NB4 (cell line): Measurements from ENCODE around the gene TFEC.

ENCODE experiments used
- DNase-seq: peaks from one replicate; pipeline ENCODE4 v3.0.0; 2010; ENCODE audit warnings: low read depth
- H3K4me3 ChIP-seq: one replicate; pipeline ENCODE4 v1.5.1; 2011; ENCODE audit warnings: mild to moderate bottlenecking, low read depth, low read length, moderate library complexity
- MYC ChIP-seq: IDR thresholded peaks from 2 replicates; pipeline ENCODE4 v1.6.1; 2011; ENCODE audit warnings: low read depth, low read length
- POLR2A ChIP-seq: IDR thresholded peaks from 2 replicates; pipeline ENCODE4 v1.6.1; 2011; ENCODE audit warnings: mild to moderate bottlenecking; ENCODE audit not compliant: insufficient read length; ENCODE audit errors: extremely low read depth
- TF ChIP-seq, protein P1 (sequence below): IDR thresholded peaks from one replicate; pipeline ENCODE4 v1.5.1; 2012; ENCODE audit warnings: low read depth, low read length
- TF ChIP-seq, protein P2 (sequence below): IDR thresholded peaks from 2 replicates; pipeline ENCODE4 v1.6.1; 2011; ENCODE audit warnings: low read depth, low read length

TFEC gene

DNA sequence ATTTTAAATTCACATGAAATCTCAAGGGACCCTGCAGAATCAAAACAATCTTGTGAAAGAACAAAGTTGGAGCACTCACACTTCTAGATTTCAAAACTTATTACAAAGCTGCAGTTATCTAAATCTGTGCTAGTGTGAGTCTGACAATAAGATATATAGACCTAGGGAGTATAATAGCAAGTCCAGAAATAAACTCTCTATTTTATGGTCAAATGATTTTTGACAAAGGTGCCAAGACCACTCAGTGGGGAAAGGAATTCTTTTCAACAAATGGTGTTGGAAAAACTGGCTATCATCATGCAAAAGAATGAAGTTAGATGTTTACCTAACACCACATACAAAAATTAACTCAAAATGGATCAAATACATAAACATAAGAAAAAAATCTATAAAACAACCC lies 68.2 kb downstream of the TFEC start:
- TF ChIP-seq POLR2A (no peak), MYC (no peak)
- TF ChIP-seq, protein P1, sequence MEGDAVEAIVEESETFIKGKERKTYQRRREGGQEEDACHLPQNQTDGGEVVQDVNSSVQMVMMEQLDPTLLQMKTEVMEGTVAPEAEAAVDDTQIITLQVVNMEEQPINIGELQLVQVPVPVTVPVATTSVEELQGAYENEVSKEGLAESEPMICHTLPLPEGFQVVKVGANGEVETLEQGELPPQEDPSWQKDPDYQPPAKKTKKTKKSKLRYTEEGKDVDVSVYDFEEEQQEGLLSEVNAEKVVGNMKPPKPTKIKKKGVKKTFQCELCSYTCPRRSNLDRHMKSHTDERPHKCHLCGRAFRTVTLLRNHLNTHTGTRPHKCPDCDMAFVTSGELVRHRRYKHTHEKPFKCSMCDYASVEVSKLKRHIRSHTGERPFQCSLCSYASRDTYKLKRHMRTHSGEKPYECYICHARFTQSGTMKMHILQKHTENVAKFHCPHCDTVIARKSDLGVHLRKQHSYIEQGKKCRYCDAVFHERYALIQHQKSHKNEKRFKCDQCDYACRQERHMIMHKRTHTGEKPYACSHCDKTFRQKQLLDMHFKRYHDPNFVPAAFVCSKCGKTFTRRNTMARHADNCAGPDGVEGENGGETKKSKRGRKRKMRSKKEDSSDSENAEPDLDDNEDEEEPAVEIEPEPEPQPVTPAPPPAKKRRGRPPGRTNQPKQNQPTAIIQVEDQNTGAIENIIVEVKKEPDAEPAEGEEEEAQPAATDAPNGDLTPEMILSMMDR = no peak
- TF ChIP-seq, protein P2, sequence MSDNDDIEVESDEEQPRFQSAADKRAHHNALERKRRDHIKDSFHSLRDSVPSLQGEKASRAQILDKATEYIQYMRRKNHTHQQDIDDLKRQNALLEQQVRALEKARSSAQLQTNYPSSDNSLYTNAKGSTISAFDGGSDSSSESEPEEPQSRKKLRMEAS = no peak
- H3K4me3 ChIP-seq = no peak overlapping the region
- no peak for DNase-seq

DNA sequence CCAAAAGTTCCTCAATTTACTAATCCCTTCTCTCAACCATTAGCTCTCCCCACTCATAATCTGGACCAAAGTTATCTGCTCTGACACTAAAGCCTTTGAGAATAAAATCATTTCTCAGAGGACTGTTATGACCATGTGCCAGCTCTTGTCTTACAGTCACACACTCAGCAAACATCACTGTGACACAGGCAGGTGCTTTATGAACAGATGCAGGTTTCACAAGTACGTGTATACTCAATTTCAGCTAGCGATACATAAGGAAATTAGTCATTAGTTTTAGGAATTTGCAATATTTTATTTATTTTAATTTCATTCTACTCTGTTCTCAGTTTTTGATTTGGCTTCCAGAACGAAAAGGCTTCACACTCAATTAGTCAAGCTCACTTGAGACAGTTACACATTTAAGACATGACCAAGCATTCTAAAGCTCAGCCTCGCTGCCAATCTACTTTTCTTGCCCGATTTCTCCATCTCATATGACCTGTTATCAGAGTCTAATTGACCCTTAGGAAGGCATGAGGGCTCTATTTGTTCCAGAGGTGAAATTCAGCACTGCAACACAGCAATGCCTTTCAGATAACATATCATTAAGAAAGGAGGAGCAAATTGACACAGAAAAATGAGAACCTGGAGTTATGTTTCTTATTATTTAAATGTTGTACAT lies 76.8 kb downstream of the TFEC start:
- DNase-seq = no peak
- TF ChIP-seq MYC (no peak), POLR2A (no peak)
- TF ChIP-seq, protein P1 = no peak
- TF ChIP-seq, protein P2 = no peak
- H3K4me3 ChIP-seq = no peak overlapping the region

DNA sequence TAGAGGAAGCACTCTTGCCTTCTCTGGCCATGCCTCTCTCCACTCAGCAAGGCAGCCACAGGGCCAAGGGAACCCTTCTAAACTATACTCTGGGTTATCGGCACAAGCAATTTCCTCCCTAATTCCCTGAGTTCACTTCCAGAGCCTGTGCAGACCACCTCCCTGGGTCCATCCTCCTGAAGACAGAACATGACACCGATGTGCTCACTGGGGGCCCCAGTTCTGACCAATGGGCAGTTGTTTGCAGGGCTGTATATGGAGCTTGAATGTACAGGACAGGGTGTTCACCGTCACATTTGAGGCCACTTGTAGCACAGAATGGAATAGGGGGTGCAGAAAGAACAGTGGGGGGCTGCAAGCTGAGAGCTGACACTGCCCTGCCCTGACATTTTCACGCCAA lies 77.7 kb downstream of the TFEC start:
- no peak overlapping the region for H3K4me3 ChIP-seq
- no peak for DNase-seq
- TF ChIP-seq POLR2A (no peak), MYC (no peak)
- TF ChIP-seq, protein P1 = no peak
- TF ChIP-seq, protein P2 = no peak

DNA sequence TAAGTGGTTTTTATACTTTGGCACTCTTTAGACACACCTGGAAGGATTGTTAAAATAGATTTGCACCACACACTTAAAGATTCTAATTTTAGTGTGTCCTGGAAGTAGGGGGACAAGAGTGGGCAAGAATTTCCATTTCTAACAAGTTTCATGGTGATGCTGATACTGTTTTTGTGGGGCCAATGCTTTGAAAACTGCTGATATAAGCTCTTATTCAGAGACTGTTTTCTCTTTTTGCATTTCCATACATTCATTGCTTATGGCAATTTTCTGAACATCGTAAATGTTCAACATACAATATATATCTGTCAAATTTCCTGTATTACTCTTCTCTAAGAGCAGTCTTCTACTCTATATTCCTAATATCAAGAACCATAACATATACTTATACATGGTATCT lies 79.0 kb downstream of the TFEC start:
- DNase-seq = no peak
- TF ChIP-seq MYC (no peak), POLR2A (no peak)
- TF ChIP-seq, protein P1 = no peak
- TF ChIP-seq, protein P2 = no peak
- no peak overlapping the region for H3K4me3 ChIP-seq

DNA sequence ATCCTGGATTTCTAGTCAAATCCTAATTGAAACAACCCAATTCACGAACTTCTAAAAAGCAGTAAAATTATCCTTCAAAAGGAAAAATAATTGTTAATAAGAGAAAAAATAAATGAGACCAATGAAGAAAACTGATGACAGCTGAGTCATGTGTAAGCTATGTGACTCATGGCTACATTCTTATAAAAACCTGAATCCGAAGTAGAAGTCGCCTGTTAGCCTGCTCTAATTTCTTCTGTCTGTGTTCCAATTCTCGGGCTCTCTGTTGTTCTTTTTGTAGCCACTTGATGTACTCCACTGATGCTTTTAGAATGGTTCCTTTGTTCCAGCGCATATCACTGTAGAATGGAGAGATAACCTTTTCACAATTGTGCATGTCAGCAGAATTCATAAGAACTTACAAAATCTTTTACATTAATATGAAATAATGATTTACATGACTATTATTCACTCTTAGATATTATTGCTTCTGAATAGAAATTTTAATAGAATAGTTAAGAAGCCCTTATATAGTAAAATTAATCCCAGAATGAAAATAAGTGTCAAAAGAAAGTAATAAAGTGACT lies 88.8 kb downstream of the TFEC start:
- TF ChIP-seq, protein P1 = no peak
- TF ChIP-seq, protein P2 = no peak
- no peak for TF ChIP-seq MYC
- TF ChIP-seq POLR2A = no peak
- no peak for DNase-seq
- H3K4me3 ChIP-seq = no peak overlapping the region
